Endothelial cell of umbilical vein (primary cell): ENCODE results near the gene ETV3. TPM values are rescaled to one million over a fixed set of nuclear protein-coding genes. Genes with fewer than 3 reads are reported as not detected.

Experiments used
- BruUV-seq: library from RNA; stranded (reverse); fragments of 400-500 nt; replicated peaks from 2 replicates; lab custom pipeline; 2021; lab: Mats Ljungman, UMichigan
- CTCF ChIA-PET: fragments of 300-600, 350-600 bp; sonication (Branson Sonifier 250); formaldehyde crosslinking; loops from one replicate; lab custom pipeline; 2021; ENCODE audit warnings: antibody characterized with exemption, inconsistent platforms; lab: Charles Lee
- POLR2A ChIA-PET: fragments of 300-600, 350-600 bp; sonication (Branson Sonifier 250); formaldehyde crosslinking; loops from one replicate; lab custom pipeline; 2021; ENCODE audit warnings: antibody characterized with exemption, inconsistent platforms; lab: Charles Lee
- DNase-seq: peaks from one replicate; pipeline ENCODE4 v3.0.0-alpha.2; 2011; ENCODE audit warnings: low read depth, low spot score
- FAIRE-seq: peaks from 2 replicates; lab custom pipeline; 2011; peaks lifted over from hg19 to GRCh38; lab: Jason Lieb, UNC
- H2AFZ ChIP-seq: 2 replicates; pipeline ENCODE4 v1.6.0; 2012; ENCODE audit warnings: low read depth, low read length, control low read depth, inconsistent platforms
- H3K27ac ChIP-seq: 2 replicates; pipeline ENCODE4 v1.5.1; 2011; ENCODE audit warnings: low read depth, mild to moderate bottlenecking, control low read depth, low read length, moderate library complexity; ENCODE audit not compliant: insufficient read depth
- H3K27me3 ChIP-seq, 2 experiments: 2 replicates each; pipeline versions ENCODE4 v1.6.0 to v1.6.1; 2011; ENCODE audit warnings: low read length in 2 of 2, mixed read lengths in 1 of 2; ENCODE audit not compliant: control insufficient read depth in 2 of 2, insufficient read depth in 2 of 2
- H3K36me3 ChIP-seq, 2 experiments: 2 replicates in 1 of 2; 3 replicates in 1 of 2; pipeline ENCODE4 v1.5.1; 2011; ENCODE audit warnings: low read length in 2 of 2, mild to moderate bottlenecking in 1 of 2, moderate library complexity in 1 of 2; ENCODE audit not compliant: control insufficient read depth in 2 of 2, insufficient read depth in 2 of 2; ENCODE audit errors: extremely low read depth in 1 of 2
- H3K4me1 ChIP-seq: 3 replicates; pipeline ENCODE4 v1.5.1; 2011; ENCODE audit warnings: mild to moderate bottlenecking, low read length; ENCODE audit not compliant: control insufficient read depth, insufficient read depth; ENCODE audit errors: extremely low read depth
- H3K4me2 ChIP-seq: 2 replicates; pipeline ENCODE4 v1.6.1; 2011; ENCODE audit warnings: low read length, control low read depth, mixed read lengths; ENCODE audit not compliant: insufficient read depth
- H3K4me3 ChIP-seq, 3 experiments: fragments of 200-600 bp in 1 of 3; sonication (generic), shearing (Covaris generic) in 1 of 3; replicated peaks in 1 of 3; 2 replicates each; pipeline ENCODE4 v1.5.1; 2011 to 2016; ENCODE audit warnings: control low read depth in 3 of 3, low read length in 3 of 3, mild to moderate bottlenecking in 2 of 3, inconsistent platforms in 1 of 3, low read depth in 1 of 3, moderate library complexity in 1 of 3; ENCODE audit not compliant: insufficient read depth in 1 of 3
- H3K79me2 ChIP-seq: 2 replicates; pipeline ENCODE4 v1.6.0; 2012; ENCODE audit warnings: low read length, inconsistent platforms; ENCODE audit not compliant: control insufficient read depth, insufficient read depth
- H3K9ac ChIP-seq: replicated peaks from 2 replicates; pipeline ENCODE3; 2011; ENCODE audit warnings: low read length, control low read depth; ENCODE audit not compliant: insufficient read depth; ENCODE audit errors: extremely low read depth
- H3K9me1 ChIP-seq: replicated peaks from 3 replicates; pipeline ENCODE4 v1.6.0; 2011; ENCODE audit warnings: mild to moderate bottlenecking, low read length; ENCODE audit not compliant: control insufficient read depth, insufficient read depth; ENCODE audit errors: extremely low read depth
- H3K9me3 ChIP-seq: replicated peaks from 2 replicates; pipeline ENCODE4 v1.5.1; 2012; ENCODE audit warnings: low read length, inconsistent platforms; ENCODE audit not compliant: control insufficient read depth, insufficient read depth
- H4K20me1 ChIP-seq: replicated peaks from 2 replicates; pipeline ENCODE3; 2011; ENCODE audit warnings: mild to moderate bottlenecking, low read length; ENCODE audit not compliant: control insufficient read depth, insufficient read depth; ENCODE audit errors: extremely low read depth
- EZH2 ChIP-seq: IDR thresholded peaks from 2 replicates; pipeline ENCODE4 v1.6.1; 2012; ENCODE audit warnings: borderline replicate concordance, low read depth, mild to moderate bottlenecking, moderate library complexity, low read length, inconsistent platforms; ENCODE audit not compliant: severe bottlenecking
- FOS ChIP-seq: IDR thresholded peaks from 2 replicates; pipeline ENCODE4 v1.6.1; 2011; ENCODE audit warnings: mild to moderate bottlenecking, low read length, moderate library complexity, borderline replicate concordance; ENCODE audit not compliant: insufficient read depth
- GATA2 ChIP-seq: IDR thresholded peaks from 2 replicates; pipeline ENCODE4 v1.7.0; 2011; ENCODE audit warnings: low read depth, mild to moderate bottlenecking, moderate library complexity, mixed read lengths, low read length; ENCODE audit not compliant: insufficient read length, insufficient read depth
- JUN ChIP-seq: IDR thresholded peaks from 2 replicates; pipeline ENCODE4 v1.6.1; 2011; ENCODE audit warnings: borderline replicate concordance, low read depth; ENCODE audit not compliant: insufficient read length, insufficient read depth
- MAX ChIP-seq: IDR thresholded peaks from 2 replicates; pipeline ENCODE4 v1.6.1; 2011; ENCODE audit not compliant: insufficient read depth, insufficient read length
- MYC ChIP-seq: IDR thresholded peaks from one replicate; pipeline ENCODE4 v1.6.1; 2011; ENCODE audit warnings: mild to moderate bottlenecking, low read depth, low read length
- POLR2A ChIP-seq: IDR thresholded peaks from 2 replicates; pipeline ENCODE4 v1.6.1; 2012; ENCODE audit warnings: low read depth, mild to moderate bottlenecking, control low read depth, low read length
- POLR2AphosphoS5 ChIP-seq: IDR thresholded peaks from 2 replicates; pipeline ENCODE4 v1.6.1; 2012; ENCODE audit warnings: low read depth, mild to moderate bottlenecking, control low read depth, low read length, moderate library complexity; ENCODE audit not compliant: insufficient read depth
- dilution Hi-C: fragments of 300-500 bp; cut with MboI; formaldehyde crosslinking; loops from one replicate; pipeline ENCODE4 v1.15.0; 2019; ENCODE audit warnings: low sequenced_read_pairs; ENCODE audit not compliant: extremely low pct_ligation_motif_present
- intact Hi-C: fragments of 100-400 bp; cut with micrococcal nuclease; formaldehyde crosslinking; loops from one replicate; pipeline ENCODE4 v1.10.0; 2022
- polyA plus RNA-seq, 4 experiments: library from polyadenylated mRNA; depleted of rRNA in 3 of 4; stranded (reverse) in 3 of 4; unstranded in 1 of 4; fragments of >200 nt; gene quantifications; 2 replicates each; pipeline versions ENCODE4 v1.2.1 to v1.2.3, GENCODE V29; 2011 to 2012; ENCODE audit warnings: missing spikeins in 1 of 4
- total RNA-seq: library from RNA; stranded (reverse); gene quantifications from 2 replicates; pipeline ENCODE4 v1.2.3, GENCODE V29; 2021
- TF ChIP-seq, protein P1 (sequence below), 2 donors: IDR thresholded peaks; 1 replicate in 1 of 2; 2 replicates in 1 of 2; pipeline ENCODE4 v1.5.1; 2011; ENCODE audit warnings: low read length in 2 of 2, mild to moderate bottlenecking in 2 of 2, moderate library complexity in 2 of 2, control low read depth in 1 of 2, inconsistent platforms in 1 of 2, low read depth in 1 of 2; ENCODE audit not compliant: insufficient read depth in 1 of 2; ENCODE audit errors: extremely low read depth in 1 of 2

The ETV3 gene
- total and polyA plus RNA-seq, 2 donors (not counting 3 experiments of a cell fraction or from before 2014, with no cell fraction given) = 6.8 to 22.3 TPM

DNA sequence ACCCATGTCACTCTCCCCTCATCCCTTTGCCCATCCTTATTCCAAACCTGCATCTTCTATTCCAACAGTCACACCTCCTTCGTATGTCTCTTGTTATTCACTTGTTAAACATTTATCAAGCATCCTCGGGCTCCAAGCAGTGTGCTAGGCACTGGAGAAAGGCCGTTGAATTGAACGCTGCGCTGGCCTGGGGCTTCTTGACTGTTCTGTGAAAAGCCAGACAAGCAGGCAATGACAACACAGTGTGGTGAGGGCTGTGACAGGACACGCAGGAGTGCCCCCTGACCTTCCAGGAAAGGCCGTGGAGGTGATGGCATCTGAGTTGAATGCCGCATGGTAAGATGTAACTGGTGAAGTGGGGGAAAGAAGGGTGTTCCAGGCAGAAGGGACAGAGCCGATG is 19.2 kb downstream of the ETV3 start:
- TF ChIP-seq POLR2A (no peak), MAX (no peak), FOS (no peak), EZH2 (no peak), JUN (no peak), MYC (no peak), POLR2AphosphoS5 (no peak), GATA2 (no peak)
- TF ChIP-seq, protein P1, sequence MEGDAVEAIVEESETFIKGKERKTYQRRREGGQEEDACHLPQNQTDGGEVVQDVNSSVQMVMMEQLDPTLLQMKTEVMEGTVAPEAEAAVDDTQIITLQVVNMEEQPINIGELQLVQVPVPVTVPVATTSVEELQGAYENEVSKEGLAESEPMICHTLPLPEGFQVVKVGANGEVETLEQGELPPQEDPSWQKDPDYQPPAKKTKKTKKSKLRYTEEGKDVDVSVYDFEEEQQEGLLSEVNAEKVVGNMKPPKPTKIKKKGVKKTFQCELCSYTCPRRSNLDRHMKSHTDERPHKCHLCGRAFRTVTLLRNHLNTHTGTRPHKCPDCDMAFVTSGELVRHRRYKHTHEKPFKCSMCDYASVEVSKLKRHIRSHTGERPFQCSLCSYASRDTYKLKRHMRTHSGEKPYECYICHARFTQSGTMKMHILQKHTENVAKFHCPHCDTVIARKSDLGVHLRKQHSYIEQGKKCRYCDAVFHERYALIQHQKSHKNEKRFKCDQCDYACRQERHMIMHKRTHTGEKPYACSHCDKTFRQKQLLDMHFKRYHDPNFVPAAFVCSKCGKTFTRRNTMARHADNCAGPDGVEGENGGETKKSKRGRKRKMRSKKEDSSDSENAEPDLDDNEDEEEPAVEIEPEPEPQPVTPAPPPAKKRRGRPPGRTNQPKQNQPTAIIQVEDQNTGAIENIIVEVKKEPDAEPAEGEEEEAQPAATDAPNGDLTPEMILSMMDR (IDR thresholded peaks at IDR 0.05; ENCODE audit: extremely low read depth in 1 of 2, insufficient read depth in 1 of 2, low read depth in 1 of 2, low read length in 2 of 2) = no peak
- POLR2A ChIA-PET = no interaction called here
- no peaks in the 10 kb centered on the region for H3K27me3 ChIP-seq
- no peaks in the 10 kb centered on the region for H3K9me1 ChIP-seq
- intact Hi-C loops = no loop called here
- dilution Hi-C loops = no loop called here
- H3K36me3 ChIP-seq = peaks cover 4 to 6% of the 10 kb centered on the region in 2 experiments
- no peak for FAIRE-seq
- no peak for DNase-seq
- no peaks in the 10 kb centered on the region for H3K79me2 ChIP-seq
- H3K4me3 ChIP-seq = no peak overlapping the region
- H3K9me3 ChIP-seq = no peaks in the 10 kb centered on the region
- no peak overlapping the region for H3K27ac ChIP-seq
- no peak overlapping the region for H3K9ac ChIP-seq
- CTCF ChIA-PET = interaction anchor here (1.0 to 1.8 kb wide), 2 partner anchors 29 to 37 kb away, joined by 3 to 9 read pairs; no protein-coding TSS in a partner anchor
- H3K4me2 ChIP-seq = no peak overlapping the region
- H4K20me1 ChIP-seq = no peaks in the 10 kb centered on the region
- BruUV-seq = no TSS peak
- H3K4me1 ChIP-seq = no peaks in the 10 kb centered on the region
- H2AFZ ChIP-seq = no peak overlapping the region
